Right atrium auricular region (tissue), 2 donors: ENCODE data around the gene GPC2. TPM values are rescaled to one million over a fixed set of nuclear protein-coding genes. Genes with fewer than 3 reads are reported as not detected.
"Not testable (repeated sequence)": the region's sequence is repeated elsewhere in the genome, so short reads cannot be mapped to it uniquely, and the experiment has no call there.

ENCODE experiments used
- DNase-seq: peaks from one replicate; pipeline ENCODE4 v3.0.0-alpha.2; 2019; ENCODE audit warnings: low spot score
- H3K27ac ChIP-seq, 2 donors: fragments of 200-600 bp; sonication (generic); 1 replicate in 1 of 2; 2 replicates in 1 of 2; pipeline ENCODE4 v1.5.1; 2016 to 2019
- H3K27me3 ChIP-seq, 2 donors: fragments of 200-600 bp; sonication (generic); one replicate each; pipeline versions ENCODE4 v1.5.1 to v1.6.0; 2017 to 2019
- H3K36me3 ChIP-seq: fragments of 200-600 bp; sonication (generic); one replicate; pipeline ENCODE4 v1.5.1; 2016
- H3K4me1 ChIP-seq, 2 donors: fragments of 200-600 bp; sonication (generic); one replicate each; pipeline versions ENCODE4 v1.5.1 to v1.6.0; 2017 to 2019
- H3K4me3 ChIP-seq, 2 donors: fragments of 200-600 bp; sonication (generic); 1 replicate in 1 of 2; 2 replicates in 1 of 2; pipeline ENCODE4 v1.5.1; 2017 to 2019; ENCODE audit warnings: mild to moderate bottlenecking in 1 of 2, moderate library complexity in 1 of 2
- H3K9me3 ChIP-seq, 2 donors: fragments of 200-600 bp; sonication (generic); one replicate each; pipeline ENCODE4 v1.5.1; 2019
- total RNA-seq, 2 donors: library from RNA; depleted of rRNA; stranded (reverse); fragments of >200 nt; gene quantifications; one replicate each; pipeline ENCODE4 v1.1.0, GENCODE V29; 2016
- TF ChIP-seq, protein P1 (sequence below), 2 donors: fragments of 200-600 bp; sonication (generic); IDR thresholded peaks; one replicate each; pipeline ENCODE4 v1.5.1; 2019; ENCODE audit warnings: antibody characterized with exemption in 2 of 2

GPC2 gene
- total RNA-seq, 2 donors from 2014 or later = 0.12 TPM; not detected in 1

DNA sequence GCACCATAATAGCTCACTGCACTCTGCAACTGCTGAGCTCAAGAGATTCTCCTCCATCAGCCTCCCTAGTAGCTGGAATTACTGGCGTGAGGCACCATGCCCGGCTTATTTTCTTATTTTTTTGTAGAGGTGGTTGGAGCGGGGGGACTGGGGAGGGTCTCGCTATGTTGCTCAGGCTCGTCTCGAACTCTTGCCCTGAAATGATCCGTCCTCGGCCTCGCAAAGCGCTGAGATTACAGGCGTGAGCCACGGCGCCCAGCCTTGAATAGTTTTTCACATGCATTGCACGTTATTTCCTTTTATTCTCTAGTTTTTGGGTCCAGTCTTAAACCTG, 29.0 kb downstream of the GPC2 start:
- Histone ChIP-seq H3K4me3 (peak overlapping the region; percentile 59 to 93), H3K4me1 (peaks cover 0 to 16% of the 10 kb centered on the region in 2 donors), H3K27me3 (no peaks in the 10 kb centered on the region), H3K36me3 (no peaks in the 10 kb centered on the region), H3K9me3 (no peaks in the 10 kb centered on the region), H3K27ac (peak overlapping the region; percentile 74 to 81)
- TF ChIP-seq, protein P1, sequence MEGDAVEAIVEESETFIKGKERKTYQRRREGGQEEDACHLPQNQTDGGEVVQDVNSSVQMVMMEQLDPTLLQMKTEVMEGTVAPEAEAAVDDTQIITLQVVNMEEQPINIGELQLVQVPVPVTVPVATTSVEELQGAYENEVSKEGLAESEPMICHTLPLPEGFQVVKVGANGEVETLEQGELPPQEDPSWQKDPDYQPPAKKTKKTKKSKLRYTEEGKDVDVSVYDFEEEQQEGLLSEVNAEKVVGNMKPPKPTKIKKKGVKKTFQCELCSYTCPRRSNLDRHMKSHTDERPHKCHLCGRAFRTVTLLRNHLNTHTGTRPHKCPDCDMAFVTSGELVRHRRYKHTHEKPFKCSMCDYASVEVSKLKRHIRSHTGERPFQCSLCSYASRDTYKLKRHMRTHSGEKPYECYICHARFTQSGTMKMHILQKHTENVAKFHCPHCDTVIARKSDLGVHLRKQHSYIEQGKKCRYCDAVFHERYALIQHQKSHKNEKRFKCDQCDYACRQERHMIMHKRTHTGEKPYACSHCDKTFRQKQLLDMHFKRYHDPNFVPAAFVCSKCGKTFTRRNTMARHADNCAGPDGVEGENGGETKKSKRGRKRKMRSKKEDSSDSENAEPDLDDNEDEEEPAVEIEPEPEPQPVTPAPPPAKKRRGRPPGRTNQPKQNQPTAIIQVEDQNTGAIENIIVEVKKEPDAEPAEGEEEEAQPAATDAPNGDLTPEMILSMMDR (IDR thresholded peaks at IDR 0.05) = no peak
- DNase-seq = no peak

DNA sequence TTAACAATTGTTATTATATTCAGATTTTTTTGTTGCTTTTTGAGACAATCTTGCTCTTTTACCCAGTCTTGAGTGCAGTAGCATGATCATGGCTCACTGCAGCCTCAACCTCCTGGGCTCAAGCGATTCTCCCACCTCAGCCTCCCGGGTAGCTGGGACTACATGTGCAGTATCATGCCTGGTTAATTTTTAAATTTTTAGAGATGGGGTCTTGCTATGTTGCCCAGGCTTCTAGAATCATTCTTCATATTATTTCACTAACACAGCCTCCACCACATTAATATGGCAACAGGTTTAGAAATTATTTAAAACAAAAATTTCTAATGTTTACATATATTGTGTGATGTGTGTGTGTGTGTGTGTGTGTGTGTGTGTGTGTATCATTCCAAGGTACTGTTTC, 29.9 kb downstream of the GPC2 start:
- TF ChIP-seq, protein P1 (IDR thresholded peaks at IDR 0.05) = no peak
- DNase-seq = no peak
- Histone ChIP-seq H3K4me3 (no peak overlapping the region), H3K27me3 (no peaks in the 10 kb centered on the region), H3K27ac (no peak overlapping the region), H3K4me1 (peaks cover 0 to 16% of the 10 kb centered on the region in 2 donors), H3K9me3 (no peaks in the 10 kb centered on the region), H3K36me3 (no peaks in the 10 kb centered on the region)

DNA sequence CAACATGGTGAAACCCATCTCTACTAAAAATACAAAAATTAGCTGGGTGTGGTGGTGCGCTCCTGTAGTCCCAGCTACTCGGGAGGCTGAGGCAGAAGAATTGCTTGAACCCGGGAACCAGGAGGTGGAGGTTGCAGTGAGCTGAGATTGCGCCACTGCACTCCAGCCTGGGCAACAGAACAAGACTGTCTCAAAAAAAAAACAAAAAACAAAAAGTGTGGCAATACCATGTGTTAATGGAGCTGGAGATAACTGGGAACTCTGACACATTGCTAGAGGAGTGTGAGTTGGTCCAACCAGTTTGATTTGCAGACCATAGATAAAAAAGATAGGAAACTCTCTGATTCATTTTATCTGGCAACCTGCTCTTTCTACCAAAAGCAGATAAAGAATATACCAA, 30.8 kb downstream of the GPC2 start:
- not testable (repeated sequence) for DNase-seq, H3K27me3 ChIP-seq, H3K4me3 ChIP-seq, H3K9me3 ChIP-seq, H3K36me3 ChIP-seq, H3K27ac ChIP-seq
- H3K4me1 ChIP-seq = peaks cover 0 to 16% of the 10 kb centered on the region in 2 donors

DNA sequence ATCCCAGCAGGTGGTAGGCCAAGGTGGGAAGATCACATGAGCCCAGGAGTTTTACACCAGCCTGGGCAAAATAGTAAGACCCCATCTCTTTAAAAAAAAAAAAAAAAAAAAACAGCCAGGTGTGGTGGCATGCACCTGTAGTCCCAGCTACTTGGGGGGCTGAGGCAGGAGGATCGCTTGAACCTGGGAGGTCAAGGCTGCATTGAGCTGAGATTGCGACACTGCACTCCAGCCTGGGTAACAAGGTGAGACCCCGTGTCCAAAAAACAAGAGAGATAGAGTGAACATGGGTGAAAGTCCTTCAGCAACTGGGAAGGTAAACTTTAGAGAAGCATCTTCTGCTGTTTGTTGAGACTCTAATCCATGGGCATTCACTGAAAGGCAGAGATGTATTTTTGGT, 34.7 kb downstream of the GPC2 start:
- H3K4me3 ChIP-seq = no peak overlapping the region
- H3K9me3 ChIP-seq = no peaks in the 10 kb centered on the region
- H3K27me3 ChIP-seq = no peaks in the 10 kb centered on the region
- H3K4me1 ChIP-seq = no peaks in the 10 kb centered on the region
- TF ChIP-seq, protein P1 (IDR thresholded peaks at IDR 0.05) = no peak
- H3K36me3 ChIP-seq = no peaks in the 10 kb centered on the region
- DNase-seq = no peak
- no peak overlapping the region for H3K27ac ChIP-seq

DNA sequence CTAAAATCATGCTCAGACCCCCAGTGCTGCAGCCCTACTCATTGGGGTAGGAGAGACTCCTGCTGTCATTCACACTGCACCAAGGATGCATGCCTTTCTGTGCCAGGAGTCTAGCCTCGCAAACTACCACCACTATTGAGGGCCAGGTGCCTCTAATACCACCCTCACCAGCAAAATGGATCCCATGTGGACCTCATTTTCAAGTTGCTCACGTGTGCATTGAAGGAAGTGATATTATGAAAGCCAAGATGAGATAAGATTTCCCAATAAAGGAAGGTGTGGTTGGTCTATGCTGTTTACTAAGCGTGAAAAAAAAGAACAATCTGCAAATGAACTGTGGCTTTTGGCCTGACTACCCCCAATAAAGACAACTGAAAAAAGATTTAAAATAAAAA, 35.6 kb downstream of the GPC2 start:
- DNase-seq = no peak
- Histone ChIP-seq H3K9me3 (no peaks in the 10 kb centered on the region), H3K4me3 (no peak overlapping the region), H3K4me1 (no peaks in the 10 kb centered on the region), H3K36me3 (no peaks in the 10 kb centered on the region), H3K27ac (no peak overlapping the region), H3K27me3 (no peaks in the 10 kb centered on the region)
- TF ChIP-seq, protein P1 (IDR thresholded peaks at IDR 0.05) = no peak

DNA sequence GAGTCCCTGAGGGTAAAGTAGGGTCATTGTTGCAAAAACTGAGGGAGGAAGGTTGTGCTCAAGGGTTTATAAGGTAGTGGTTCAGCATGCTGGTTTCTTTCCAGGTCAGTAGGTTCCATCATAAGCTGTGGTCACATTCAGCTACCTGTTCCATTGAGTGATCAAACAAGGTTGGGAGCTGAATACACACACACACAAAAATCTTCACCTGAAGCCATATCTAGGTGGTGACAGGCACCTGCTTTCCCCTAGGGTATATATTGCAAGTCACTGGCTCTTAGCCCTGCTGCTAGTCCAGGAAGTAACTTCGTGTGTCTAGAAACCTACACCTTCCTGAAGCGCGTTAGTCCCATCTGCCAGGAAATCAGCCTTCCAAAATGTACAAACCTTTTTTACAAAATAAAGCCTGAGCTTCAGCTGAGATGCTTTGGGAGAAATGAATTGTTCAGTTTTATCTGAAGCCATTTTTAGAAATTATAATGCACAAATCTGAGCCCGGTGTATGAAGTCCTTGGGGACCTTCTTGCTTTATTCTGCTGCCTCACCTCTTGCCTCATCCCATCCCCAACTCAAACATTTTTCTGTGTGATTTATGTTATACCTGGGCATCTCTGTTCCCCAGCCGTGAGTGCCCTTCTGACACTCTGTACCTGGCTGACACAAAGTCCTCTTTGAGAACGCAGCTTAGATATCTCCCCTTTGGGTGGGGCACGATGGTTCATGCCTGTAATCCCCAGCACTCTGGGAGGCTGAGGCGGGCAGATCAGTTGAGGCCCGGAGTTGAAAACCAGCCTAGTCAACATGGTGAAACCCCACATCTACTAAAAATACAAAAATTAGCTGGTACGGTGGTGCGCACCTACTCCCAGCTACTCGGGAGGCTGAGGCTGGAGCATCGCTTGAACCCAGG, 39.1 kb downstream of the GPC2 start:
- H3K9me3 ChIP-seq = no peaks in the 10 kb centered on the region
- H3K27ac ChIP-seq = no peak overlapping the region
- no peaks in the 10 kb centered on the region for H3K27me3 ChIP-seq
- DNase-seq = no peak
- H3K36me3 ChIP-seq = no peaks in the 10 kb centered on the region
- no peak overlapping the region for H3K4me3 ChIP-seq
- H3K4me1 ChIP-seq = no peaks in the 10 kb centered on the region
- TF ChIP-seq, protein P1 (IDR thresholded peaks at IDR 0.05) = no peak
